ENCODE measurements around the gene HLCS. TPM values are rescaled to one million over a fixed set of nuclear protein-coding genes. Genes with fewer than 3 reads are reported as not detected.

HLCS gene
- total RNA-seq, 1 donor: 59.7 TPM

GRCh38 chr21:36728371-36729111 lies 237.9 kb downstream of the HLCS start:
- H3K4me3 ChIP-seq (ENCODE audit: insufficient read depth, low read length): no peak overlapping the region
- no peaks in the 10 kb centered on the region for H3K4me1 ChIP-seq (ENCODE audit: insufficient read depth, low read length)
- H2AFZ ChIP-seq (ENCODE audit: low read length): no peak overlapping the region
- no peak overlapping the region for H3K4me2 ChIP-seq (ENCODE audit: insufficient read depth, low read length)
- no peak overlapping the region for H3K27ac ChIP-seq (ENCODE audit: low read depth, low read length)
- H3K79me2 ChIP-seq (ENCODE audit: insufficient read depth, low read length): no peaks in the 10 kb centered on the region
- no peaks in the 10 kb centered on the region for H3K9me3 ChIP-seq (ENCODE audit: low read depth, low read length)
- no peaks in the 10 kb centered on the region for H4K20me1 ChIP-seq (ENCODE audit: insufficient read depth, low read length)
- DNase-seq (ENCODE audit: insufficient read length, low spot score, missing footprints): no peak
- H3K36me3 ChIP-seq (ENCODE audit: insufficient read depth, low read length): no peaks in the 10 kb centered on the region
- H3K27me3 ChIP-seq (ENCODE audit: insufficient read depth, low read length): peaks cover 3% of the 10 kb centered on the region
- no peak for TF ChIP-seq CTCF (IDR thresholded peaks at IDR 0.05; ENCODE audit: extremely low read depth, low read depth, low read length)

- Histone ChIP-seq H4K20me1 (ENCODE audit: insufficient read depth, low read length) (no peaks in the 10 kb centered on the region), H3K27me3 (ENCODE audit: insufficient read depth, low read length) (peaks cover 3% of the 10 kb centered on the region), H3K79me2 (ENCODE audit: insufficient read depth, low read length) (no peaks in the 10 kb centered on the region), H3K4me3 (ENCODE audit: insufficient read depth, low read length) (no peak overlapping the region), H3K4me2 (ENCODE audit: insufficient read depth, low read length) (no peak overlapping the region), H3K4me1 (ENCODE audit: insufficient read depth, low read length) (no peaks in the 10 kb centered on the region), H3K27ac (ENCODE audit: low read depth, low read length) (no peak overlapping the region), H3K36me3 (ENCODE audit: insufficient read depth, low read length) (no peaks in the 10 kb centered on the region), H3K9me3 (ENCODE audit: low read depth, low read length) (no peaks in the 10 kb centered on the region), H2AFZ (ENCODE audit: low read length) (no peak overlapping the region)
- TF ChIP-seq CTCF (IDR thresholded peaks at IDR 0.05; ENCODE audit: extremely low read depth, low read depth, low read length): no peak
- no peak for DNase-seq (ENCODE audit: insufficient read length, low spot score, missing footprints)
Measured at GRCh38 chr21:36727866-36728265, 238.6 kb downstream of the HLCS start.

- no peaks in the 10 kb centered on the region for H4K20me1 ChIP-seq (ENCODE audit: insufficient read depth, low read length)
- no peaks in the 10 kb centered on the region for H3K9me3 ChIP-seq (ENCODE audit: low read depth, low read length)
- no peak overlapping the region for H3K4me3 ChIP-seq (ENCODE audit: insufficient read depth, low read length)
- no peak overlapping the region for H3K27ac ChIP-seq (ENCODE audit: low read depth, low read length)
- DNase-seq (ENCODE audit: insufficient read length, low spot score, missing footprints): no peak
- no peak overlapping the region for H3K4me2 ChIP-seq (ENCODE audit: insufficient read depth, low read length)
- no peak overlapping the region for H2AFZ ChIP-seq (ENCODE audit: low read length)
- H3K4me1 ChIP-seq (ENCODE audit: insufficient read depth, low read length): no peaks in the 10 kb centered on the region
- H3K79me2 ChIP-seq (ENCODE audit: insufficient read depth, low read length): no peaks in the 10 kb centered on the region
- no peak for TF ChIP-seq CTCF (IDR thresholded peaks at IDR 0.05; ENCODE audit: extremely low read depth, low read depth, low read length)
- H3K36me3 ChIP-seq (ENCODE audit: insufficient read depth, low read length): no peaks in the 10 kb centered on the region
- H3K27me3 ChIP-seq (ENCODE audit: insufficient read depth, low read length): peaks cover 3% of the 10 kb centered on the region
Measured at GRCh38 chr21:36725793-36726386, 240.6 kb downstream of the HLCS start.

- peaks cover 3% of the 10 kb centered on the region for H3K27me3 ChIP-seq (ENCODE audit: insufficient read depth, low read length)
- no peak overlapping the region for H2AFZ ChIP-seq (ENCODE audit: low read length)
- no peaks in the 10 kb centered on the region for H3K36me3 ChIP-seq (ENCODE audit: insufficient read depth, low read length)
- H4K20me1 ChIP-seq (ENCODE audit: insufficient read depth, low read length): no peaks in the 10 kb centered on the region
- H3K9me3 ChIP-seq (ENCODE audit: low read depth, low read length): no peaks in the 10 kb centered on the region
- no peak overlapping the region for H3K4me2 ChIP-seq (ENCODE audit: insufficient read depth, low read length)
- H3K4me3 ChIP-seq (ENCODE audit: insufficient read depth, low read length): no peak overlapping the region
- no peak for DNase-seq (ENCODE audit: insufficient read length, low spot score, missing footprints)
- H3K27ac ChIP-seq (ENCODE audit: low read depth, low read length): no peak overlapping the region
- H3K4me1 ChIP-seq (ENCODE audit: insufficient read depth, low read length): no peaks in the 10 kb centered on the region
- TF ChIP-seq CTCF (IDR thresholded peaks at IDR 0.05; ENCODE audit: extremely low read depth, low read depth, low read length): no peak
- H3K79me2 ChIP-seq (ENCODE audit: insufficient read depth, low read length): no peaks in the 10 kb centered on the region
Measured at GRCh38 chr21:36724660-36725059, 241.8 kb downstream of the HLCS start.

Data from osteoblast (primary cell).